SH-SY5Y (cell line): ENCODE results near the gene OR51Q1.

Source experiments
- GATA2 ChIP-seq: IDR thresholded peaks from 2 replicates; pipeline ENCODE4 v1.6.1; 2011; ENCODE audit warnings: mild to moderate bottlenecking, low read depth, low read length
- GATA3 ChIP-seq: IDR thresholded peaks from 2 replicates; pipeline ENCODE4 v1.6.1; 2011; ENCODE audit warnings: low read depth, mild to moderate bottlenecking, low read length, moderate library complexity

OR51Q1 gene

GRCh38 chr11:5421811-5422210 is at the start of gene OR51Q1:
OR51Q1 (plus strand) TSS chr11:5422111; CDS start chr11:5422201, 90 bp downstream.
- TF ChIP-seq GATA3: no peak
- TF ChIP-seq GATA2: no peak

GRCh38 chr11:5380740-5381342 is 41.1 kb upstream of the OR51Q1 start:
- TF ChIP-seq GATA3 (no peak), GATA2 (no peak)

- TF ChIP-seq GATA2 (no peak), GATA3 (no peak)
Measured at GRCh38 chr11:5383576-5383975, 38.3 kb upstream of the OR51Q1 start, which contains the start of gene OR51M1. OR51M1 (plus strand) TSS chr11:5383812; CDS start chr11:5389399, 5,587 bp downstream.

- no peak for TF ChIP-seq GATA3
- no peak for TF ChIP-seq GATA2
Measured at GRCh38 chr11:5384335-5384734, 37.6 kb upstream of the OR51Q1 start.

- TF ChIP-seq GATA2 (no peak), GATA3 (no peak)
Measured at GRCh38 chr11:5390210-5390609, 31.7 kb upstream of the OR51Q1 start.

- TF ChIP-seq GATA2: no peak
- TF ChIP-seq GATA3: no peak
Measured at GRCh38 chr11:5394091-5394490, 27.8 kb upstream of the OR51Q1 start.

- no peak for TF ChIP-seq GATA3
- TF ChIP-seq GATA2: no peak
Measured at GRCh38 chr11:5398936-5399335, 23.0 kb upstream of the OR51Q1 start.

- TF ChIP-seq GATA2 (no peak), GATA3 (no peak)
Measured at GRCh38 chr11:5405173-5405572, 16.7 kb upstream of the OR51Q1 start.

GRCh38 chr11:5420993-5421392 is 918 bp upstream of the OR51Q1 start:
- TF ChIP-seq GATA3 (no peak), GATA2 (no peak)

- no peak for TF ChIP-seq GATA2
- no peak for TF ChIP-seq GATA3
Measured at GRCh38 chr11:5423131-5423530, 1.2 kb downstream of the OR51Q1 start.

GRCh38 chr11:5441414-5441813 is 19.5 kb downstream of the OR51Q1 start, which contains the start of gene OR51I1:
OR51I1 (minus strand) TSS chr11:5441514; CDS start chr11:5441514, 0 bp downstream.
- TF ChIP-seq GATA2 (no peak), GATA3 (no peak)

- TF ChIP-seq GATA2 (no peak), GATA3 (no peak)
Measured at GRCh38 chr11:5443835-5444393, 22.0 kb downstream of the OR51Q1 start.

GRCh38 chr11:5449023-5449422 is 27.1 kb downstream of the OR51Q1 start, which contains the start of gene OR51I2:
OR51I2 (plus strand) TSS chr11:5449323; CDS start chr11:5453489, 4,166 bp downstream.
- TF ChIP-seq GATA3: no peak

- TF ChIP-seq GATA2 (no peak), GATA3 (no peak)
Measured at GRCh38 chr11:5449432-5449831, 27.5 kb downstream of the OR51Q1 start.

- TF ChIP-seq GATA2: no peak
- TF ChIP-seq GATA3: no peak
Measured at GRCh38 chr11:5460983-5461621, 39.2 kb downstream of the OR51Q1 start.

- TF ChIP-seq GATA2 (no peak), GATA3 (no peak)
Measured at GRCh38 chr11:5467527-5467926, 45.6 kb downstream of the OR51Q1 start.
